Skeletal muscle tissue (tissue), 4 donors: Measurements from ENCODE around the gene SCNN1B. TPM values are rescaled to one million over a fixed set of nuclear protein-coding genes. Genes with fewer than 3 reads are reported as not detected.
A peak's percentile ranks its signal among the peaks of the same experiment; 100 is the strongest.
"Not testable (repeated sequence)": the region's sequence is repeated elsewhere in the genome, so short reads cannot be mapped to it uniquely, and the experiment has no call there.

Source experiments
- H3K27ac ChIP-seq: one replicate; pipeline ENCODE4 v1.7.0; 2013; ENCODE audit warnings: mild to moderate bottlenecking, low read depth, low read length, inconsistent platforms
- H3K27me3 ChIP-seq, 3 donors: one replicate each; pipeline ENCODE4 v1.7.0; 2013; ENCODE audit warnings: low read length in 3 of 3; ENCODE audit not compliant: control insufficient read depth in 3 of 3, insufficient read depth in 3 of 3
- H3K36me3 ChIP-seq, 3 donors: one replicate each; pipeline ENCODE4 v1.7.0; 2013; ENCODE audit warnings: low read length in 3 of 3; ENCODE audit not compliant: control insufficient read depth in 3 of 3, insufficient read depth in 3 of 3
- H3K4me1 ChIP-seq, 3 donors: one replicate each; pipeline ENCODE4 v1.7.0; 2013; ENCODE audit warnings: low read length in 3 of 3, mild to moderate bottlenecking in 3 of 3; ENCODE audit not compliant: control insufficient read depth in 3 of 3, insufficient read depth in 3 of 3
- H3K4me3 ChIP-seq, 3 donors: one replicate each; pipeline ENCODE4 v1.7.0; 2013; ENCODE audit warnings: low read length in 3 of 3
- H3K9ac ChIP-seq, 3 donors: one replicate each; pipeline ENCODE4 v1.7.0; 2013; ENCODE audit warnings: low read length in 3 of 3, mild to moderate bottlenecking in 3 of 3, moderate library complexity in 2 of 3, low read depth in 1 of 3
- H3K9me3 ChIP-seq, 3 donors: one replicate each; pipeline ENCODE4 v1.7.0; 2013; ENCODE audit warnings: low read length in 3 of 3; ENCODE audit not compliant: control insufficient read depth in 3 of 3
- total RNA-seq: library from RNA; depleted of rRNA; stranded (reverse); fragments of >200 nt; gene quantifications from one replicate; pipeline ENCODE4 v1.2.3, GENCODE V29; 2014
- donor health status: Osteomylitis.

Gene SCNN1B
- total RNA-seq, 1 donor from 2014 or later = not detected

GRCh38 chr16:23299815-23300214 is 2.3 kb upstream of the SCNN1B start:
- not testable (repeated sequence) for H3K9ac ChIP-seq, H3K4me3 ChIP-seq, H3K9me3 ChIP-seq, H3K36me3 ChIP-seq, H3K27ac ChIP-seq, H3K4me1 ChIP-seq
- H3K27me3 ChIP-seq = peaks cover 16 to 33% (median 23%) of the 10 kb centered on the region in 3 donors

GRCh38 chr16:23301251-23302044 is 654 bp upstream of the SCNN1B start:
- peak overlapping the region in 1 of 3 donors; percentile 45 for H3K4me3 ChIP-seq
- no peak overlapping the region for H3K9ac ChIP-seq
- no peak overlapping the region for H3K27ac ChIP-seq
- H3K9me3 ChIP-seq = no peaks in the 10 kb centered on the region
- H3K27me3 ChIP-seq = peaks cover 16 to 33% (median 23%) of the 10 kb centered on the region in 3 donors
- no peaks in the 10 kb centered on the region for H3K36me3 ChIP-seq
- H3K4me1 ChIP-seq = peaks cover 0 to 6% (median 2%) of the 10 kb centered on the region in 3 donors

- no peak overlapping the region for H3K27ac ChIP-seq
- H3K27me3 ChIP-seq = peaks cover 16 to 33% (median 23%) of the 10 kb centered on the region in 3 donors
- no peak overlapping the region for H3K9ac ChIP-seq
- no peaks in the 10 kb centered on the region for H3K9me3 ChIP-seq
- H3K4me3 ChIP-seq = no peak overlapping the region
- peaks cover 0 to 6% (median 2%) of the 10 kb centered on the region in 3 donors for H3K4me1 ChIP-seq
- H3K36me3 ChIP-seq = no peaks in the 10 kb centered on the region
Measured at GRCh38 chr16:23303685-23304084, 1.6 kb downstream of the SCNN1B start.

GRCh38 chr16:23304620-23305019 is 2.5 kb downstream of the SCNN1B start:
- H3K27me3 ChIP-seq = peaks cover 16 to 33% (median 23%) of the 10 kb centered on the region in 3 donors
- H3K4me1 ChIP-seq = peaks cover 0 to 6% (median 2%) of the 10 kb centered on the region in 3 donors
- H3K9me3 ChIP-seq = no peaks in the 10 kb centered on the region
- H3K27ac ChIP-seq = no peak overlapping the region
- H3K36me3 ChIP-seq = no peaks in the 10 kb centered on the region
- H3K4me3 ChIP-seq = no peak overlapping the region
- H3K9ac ChIP-seq = no peak overlapping the region

- Histone ChIP-seq H3K9ac (no peak overlapping the region), H3K27ac (no peak overlapping the region), H3K36me3 (no peaks in the 10 kb centered on the region), H3K4me3 (no peak overlapping the region), H3K9me3 (peaks cover 0 to 8% (median 0%) of the 10 kb centered on the region in 3 donors), H3K27me3 (peaks cover 15 to 22% (median 19%) of the 10 kb centered on the region in 3 donors), H3K4me1 (peaks cover 0 to 6% (median 2%) of the 10 kb centered on the region in 3 donors)
Measured at GRCh38 chr16:23306199-23307100, 4.3 kb downstream of the SCNN1B start.

GRCh38 chr16:23310217-23310616 is 8.1 kb downstream of the SCNN1B start:
- Histone ChIP-seq H3K27ac (no peak overlapping the region), H3K27me3 (no peaks in the 10 kb centered on the region), H3K4me3 (no peak overlapping the region), H3K9me3 (peaks cover 0 to 8% (median 0%) of the 10 kb centered on the region in 3 donors), H3K9ac (no peak overlapping the region), H3K36me3 (no peaks in the 10 kb centered on the region), H3K4me1 (no peaks in the 10 kb centered on the region)

- H3K4me3 ChIP-seq = no peak overlapping the region
- H3K36me3 ChIP-seq = no peaks in the 10 kb centered on the region
- H3K9me3 ChIP-seq = peaks cover 0 to 8% (median 0%) of the 10 kb centered on the region in 3 donors
- no peaks in the 10 kb centered on the region for H3K27me3 ChIP-seq
- no peak overlapping the region for H3K27ac ChIP-seq
- H3K4me1 ChIP-seq = no peaks in the 10 kb centered on the region
- no peak overlapping the region for H3K9ac ChIP-seq
Measured at GRCh38 chr16:23310744-23311143, 8.6 kb downstream of the SCNN1B start.

- H3K9me3 ChIP-seq = peaks cover 0 to 1% (median 0%) of the 10 kb centered on the region in 3 donors
- no peaks in the 10 kb centered on the region for H3K4me1 ChIP-seq
- H3K4me3 ChIP-seq = no peak overlapping the region
- H3K27me3 ChIP-seq = no peaks in the 10 kb centered on the region
- H3K36me3 ChIP-seq = no peaks in the 10 kb centered on the region
- H3K9ac ChIP-seq = no peak overlapping the region
- H3K27ac ChIP-seq = no peak overlapping the region
Measured at GRCh38 chr16:23316232-23316631, 14.1 kb downstream of the SCNN1B start.

GRCh38 chr16:23316634-23317265 is 14.6 kb downstream of the SCNN1B start:
- no peak overlapping the region for H3K27ac ChIP-seq
- H3K4me3 ChIP-seq = no peak overlapping the region
- no peaks in the 10 kb centered on the region for H3K27me3 ChIP-seq
- H3K4me1 ChIP-seq = no peaks in the 10 kb centered on the region
- no peak overlapping the region for H3K9ac ChIP-seq
- H3K9me3 ChIP-seq = no peaks in the 10 kb centered on the region
- no peaks in the 10 kb centered on the region for H3K36me3 ChIP-seq
